NOMO-1 (cell line): ENCODE measurements around the gene CDK11B.
A peak's percentile ranks its signal among the peaks of the same experiment; 100 is the strongest.
"Not testable (repeated sequence)": the region's sequence is repeated elsewhere in the genome, so short reads cannot be mapped to it uniquely, and the experiment has no call there.

Experiments
- DNase-seq, 2 experiments: peaks; one replicate each; lab custom pipeline; 2025; ENCODE audit not compliant: unreplicated experiment in 2 of 2; lab: John Stamatoyannopoulos, UW

CDK11B gene

GRCh38 chr1:1658583-1659549 lies at the start of gene CDK11B:
CDK11B (minus strand) TSS chr1:1659004; CDS start chr1:1657485, 1,519 bp downstream.
- peak; percentile 88 to 91 for DNase-seq

- not testable (repeated sequence) for DNase-seq
These were observed 49.1 kb upstream of the CDK11B start for GRCh38 chr1:1707897-1708296.

GRCh38 chr1:1707241-1707640 lies 48.4 kb upstream of the CDK11B start:
- not testable (repeated sequence) for DNase-seq

- not testable (repeated sequence) for DNase-seq
These were observed 46.8 kb upstream of the CDK11B start for GRCh38 chr1:1705623-1706022.

- not testable (repeated sequence) for DNase-seq
These were observed 45.6 kb upstream of the CDK11B start for GRCh38 chr1:1704284-1704957.

GRCh38 chr1:1703796-1704195 lies 45.0 kb upstream of the CDK11B start:
- DNase-seq = no peak

- not testable (repeated sequence) for DNase-seq
These were observed 43.7 kb upstream of the CDK11B start for GRCh38 chr1:1702506-1702905.

GRCh38 chr1:1700557-1700956 lies 41.8 kb upstream of the CDK11B start:
- not testable (repeated sequence) for DNase-seq

- DNase-seq = not testable (repeated sequence)
These were observed 41.3 kb upstream of the CDK11B start for GRCh38 chr1:1700067-1700466.

GRCh38 chr1:1699061-1699460 lies 40.3 kb upstream of the CDK11B start:
- DNase-seq = not testable (repeated sequence)

GRCh38 chr1:1697358-1698183 lies 38.8 kb upstream of the CDK11B start:
- not testable (repeated sequence) for DNase-seq

GRCh38 chr1:1696431-1697357 lies 37.9 kb upstream of the CDK11B start:
- not testable (repeated sequence) for DNase-seq

GRCh38 chr1:1692714-1693647 lies 34.2 kb upstream of the CDK11B start, which contains the start of gene SLC35E2B:
SLC35E2B (minus strand) TSS chr1:1692795; CDS start chr1:1676699, 16,096 bp downstream.
- DNase-seq = peak; percentile 59 to 66

- peak; percentile 20 to 42 for DNase-seq
These were observed 33.5 kb upstream of the CDK11B start for GRCh38 chr1:1692324-1692713.

GRCh38 chr1:1691443-1691842 lies 32.6 kb upstream of the CDK11B start:
- DNase-seq = not testable (repeated sequence)

GRCh38 chr1:1689526-1689925 lies 30.7 kb upstream of the CDK11B start:
- DNase-seq = not testable (repeated sequence)

GRCh38 chr1:1687846-1688245 lies 29.0 kb upstream of the CDK11B start:
- DNase-seq = no peak

GRCh38 chr1:1684031-1684681 lies 25.4 kb upstream of the CDK11B start:
- DNase-seq = no peak
